OCI-LY1 (cell line): ENCODE results near the gene C13orf46.

Experiments used
- CTCF ChIP-seq: fragments of 200-600 bp; sonication (generic), shearing (Covaris generic); IDR thresholded peaks from 2 replicates; pipeline ENCODE4 v1.5.1; 2017; ENCODE audit warnings: mild to moderate bottlenecking, antibody characterized with exemption, low read length, moderate library complexity, mixed read lengths
- EZH2 ChIP-seq: fragments of 200-600 bp; sonication (generic), shearing (Covaris generic); IDR thresholded peaks from 2 replicates; pipeline ENCODE4 v1.8.0; 2017; ENCODE audit warnings: borderline replicate concordance, mixed run types, mild to moderate bottlenecking, antibody characterized with exemption, low read length, moderate library complexity, mixed read lengths

GRCh38 chr13:113965968-113966884, 7.7 kb downstream of the C13orf46 start:
- TF ChIP-seq EZH2 (no peak), CTCF (no peak)
